DMS53 treated with DMSO at 0.1 percent for 48 hours (cell line): ENCODE data around the gene NFATC1.

Source experiments
- DNase-seq: peaks from one replicate; lab custom pipeline; 2025; ENCODE audit not compliant: unreplicated experiment; lab: John Stamatoyannopoulos, UW

NFATC1 gene

DNA sequence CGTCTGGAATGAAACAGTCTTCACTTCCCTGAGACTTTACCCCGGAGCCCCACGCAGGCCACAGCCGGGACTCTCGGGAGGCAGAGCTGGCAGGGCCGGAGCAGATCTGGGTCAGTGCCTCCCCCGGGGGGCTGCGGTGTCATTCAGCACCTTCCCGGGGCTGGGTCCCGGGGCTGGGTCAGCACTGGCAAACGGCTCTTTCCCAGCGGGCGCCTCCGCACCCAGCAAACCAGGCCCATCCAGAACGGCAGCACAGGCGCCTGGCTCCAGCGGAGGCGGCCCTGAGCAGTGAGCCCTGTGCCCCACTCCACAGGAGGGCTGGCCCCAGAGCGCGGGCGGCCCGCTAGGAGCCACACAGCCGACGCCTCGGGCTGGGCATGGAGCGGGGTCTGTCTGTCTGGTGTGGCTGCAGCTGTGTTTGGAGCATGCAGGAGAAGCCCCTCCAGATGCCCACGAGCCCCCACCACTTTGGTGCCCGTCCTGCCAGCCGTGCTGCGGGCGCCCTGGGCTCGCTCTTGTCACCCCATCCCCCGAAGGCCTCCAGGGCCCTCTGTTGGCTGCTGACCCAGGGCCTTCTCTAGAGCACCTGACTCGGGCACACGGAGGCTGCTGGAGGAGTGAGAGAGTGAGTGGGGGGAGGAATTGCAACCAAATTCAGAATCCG lies 151.8 kb downstream of the NFATC1 start:
- DNase-seq, result no peak

GRCh38 chr18:79548077-79548450 lies 152.3 kb downstream of the NFATC1 start:
- DNase-seq, result no peak

GRCh38 chr18:79548621-79548985 lies 152.9 kb downstream of the NFATC1 start:
- no peak for DNase-seq

DNA sequence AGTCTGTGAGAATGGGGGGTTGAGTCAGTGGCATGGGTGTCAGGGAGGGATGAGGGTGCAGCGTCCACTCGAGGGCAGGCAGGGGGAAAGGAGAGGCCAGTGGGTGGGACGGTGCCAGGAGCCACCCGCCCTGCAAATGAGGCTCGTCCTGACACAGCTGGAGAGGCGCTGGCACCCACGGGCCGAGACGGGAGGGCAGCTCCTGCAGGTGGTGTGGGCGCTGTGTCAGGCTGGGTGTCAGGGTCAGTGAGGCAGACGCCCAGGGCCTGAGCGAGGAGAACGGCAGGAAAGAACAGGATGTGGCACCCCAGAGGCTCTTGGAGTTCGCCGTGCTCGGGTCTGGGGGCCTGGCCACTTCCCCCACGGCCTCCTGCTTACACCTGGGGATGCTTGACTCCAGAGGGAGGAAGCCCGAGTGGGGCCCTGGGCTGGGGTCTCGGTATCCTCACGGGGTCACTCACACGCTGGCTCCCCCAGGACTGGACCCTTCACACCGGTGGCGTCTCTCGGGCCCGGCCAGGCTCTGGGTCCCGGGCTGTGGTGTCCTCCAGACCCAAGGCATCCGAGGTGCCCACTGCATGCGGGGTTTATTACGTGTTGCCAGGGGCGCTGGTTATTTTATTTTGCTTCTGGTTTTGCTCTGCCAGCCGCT lies 153.4 kb downstream of the NFATC1 start:
- no peak for DNase-seq

- DNase-seq, result no peak
These were observed 153.9 kb downstream of the NFATC1 start for GRCh38 chr18:79549638-79550000.

- DNase-seq, result no peak
These were observed 156.5 kb downstream of the NFATC1 start for GRCh38 chr18:79552140-79552631.

DNA sequence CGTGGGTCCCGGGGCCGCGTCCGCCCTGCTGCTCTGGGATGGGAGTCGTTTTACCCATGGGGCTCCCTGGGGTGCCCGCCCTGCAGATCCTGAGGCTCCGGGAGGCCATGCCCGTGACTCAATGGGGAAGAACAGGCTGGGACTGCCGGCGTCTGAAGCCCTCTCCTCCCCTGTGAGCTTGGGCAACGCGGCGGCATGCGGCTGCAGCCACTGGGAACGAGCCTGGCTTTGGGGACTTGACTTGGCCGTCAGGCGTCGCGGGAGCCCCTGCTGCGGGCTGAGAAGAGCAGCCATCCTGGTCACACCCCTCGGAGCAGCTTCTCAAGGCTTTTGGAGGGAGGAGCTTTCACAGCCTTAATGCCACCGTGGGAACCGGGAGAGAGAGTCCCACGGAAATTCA lies 157.0 kb downstream of the NFATC1 start:
- DNase-seq, result no peak

DNA sequence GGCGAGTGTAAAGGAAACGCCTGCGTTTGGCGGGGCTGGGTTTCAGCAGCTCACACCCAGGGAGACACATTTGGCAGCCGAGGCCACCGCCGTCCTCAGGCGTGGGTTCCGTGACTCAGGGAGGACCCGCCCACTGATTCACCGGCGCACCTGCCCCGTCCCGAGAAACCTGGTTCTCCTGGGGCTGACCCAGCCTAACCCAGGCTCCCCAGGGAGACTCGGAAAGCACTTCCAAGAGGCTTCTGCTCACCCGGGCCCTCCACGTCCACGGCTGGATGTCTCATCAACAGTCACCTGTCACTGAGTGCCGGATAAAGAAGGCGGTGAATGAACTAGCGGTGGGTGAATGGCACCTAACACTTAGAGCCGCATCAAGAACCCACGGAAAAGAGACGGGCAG lies 157.4 kb downstream of the NFATC1 start:
- no peak for DNase-seq

GRCh38 chr18:79553696-79554095 lies 158.0 kb downstream of the NFATC1 start:
- DNase-seq, result no peak

- no peak for DNase-seq
These were observed 158.6 kb downstream of the NFATC1 start for GRCh38 chr18:79554321-79554720.

- no peak for DNase-seq
These were observed 159.4 kb downstream of the NFATC1 start for GRCh38 chr18:79554945-79555645.

DNA sequence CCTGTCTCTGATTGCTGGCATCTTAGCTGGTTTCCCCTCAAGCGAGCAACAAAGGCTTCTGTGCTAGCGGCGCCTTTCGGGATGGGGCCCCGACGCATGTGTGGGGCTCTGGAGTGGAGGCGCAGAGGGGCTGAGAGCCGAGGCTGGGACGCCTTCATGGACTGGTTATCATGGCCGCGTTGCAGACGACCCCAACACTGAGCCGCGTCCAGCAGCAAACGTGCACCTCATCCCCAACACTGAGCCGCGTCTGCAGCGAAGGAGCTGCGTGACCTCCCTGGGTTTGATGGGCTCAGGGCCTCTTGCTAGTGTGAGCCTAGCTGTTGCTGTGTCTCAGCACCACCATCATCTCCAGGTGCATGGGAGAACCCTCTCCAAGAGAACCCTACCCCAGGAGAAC lies 160.2 kb downstream of the NFATC1 start:
- DNase-seq, result no peak

- no peak for DNase-seq
These were observed 161.3 kb downstream of the NFATC1 start for GRCh38 chr18:79556829-79557585.

- DNase-seq, result no peak
These were observed 162.6 kb downstream of the NFATC1 start for GRCh38 chr18:79558196-79558932.

- no peak for DNase-seq
These were observed 163.2 kb downstream of the NFATC1 start for GRCh38 chr18:79558933-79559416.

DNA sequence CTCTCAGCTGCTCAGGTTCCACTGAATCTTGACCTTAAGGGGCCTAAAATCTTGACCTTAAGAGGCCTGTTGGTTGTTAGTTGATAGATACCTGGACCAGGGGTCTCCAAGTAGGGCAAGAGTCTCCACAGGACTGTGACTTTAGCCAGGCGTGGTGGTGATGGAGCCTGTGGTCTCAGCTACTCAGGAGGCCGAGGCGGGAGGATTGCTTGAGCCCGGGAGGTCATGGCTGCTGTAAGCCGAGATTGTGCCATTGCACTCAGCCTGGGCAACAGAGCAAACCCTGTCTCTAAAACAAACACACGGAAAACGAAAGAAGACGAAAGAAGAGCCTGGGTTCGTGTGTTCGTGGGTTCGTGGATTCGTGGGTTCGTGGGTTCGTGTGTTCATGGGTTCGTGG lies 163.7 kb downstream of the NFATC1 start:
- no peak for DNase-seq

DNA sequence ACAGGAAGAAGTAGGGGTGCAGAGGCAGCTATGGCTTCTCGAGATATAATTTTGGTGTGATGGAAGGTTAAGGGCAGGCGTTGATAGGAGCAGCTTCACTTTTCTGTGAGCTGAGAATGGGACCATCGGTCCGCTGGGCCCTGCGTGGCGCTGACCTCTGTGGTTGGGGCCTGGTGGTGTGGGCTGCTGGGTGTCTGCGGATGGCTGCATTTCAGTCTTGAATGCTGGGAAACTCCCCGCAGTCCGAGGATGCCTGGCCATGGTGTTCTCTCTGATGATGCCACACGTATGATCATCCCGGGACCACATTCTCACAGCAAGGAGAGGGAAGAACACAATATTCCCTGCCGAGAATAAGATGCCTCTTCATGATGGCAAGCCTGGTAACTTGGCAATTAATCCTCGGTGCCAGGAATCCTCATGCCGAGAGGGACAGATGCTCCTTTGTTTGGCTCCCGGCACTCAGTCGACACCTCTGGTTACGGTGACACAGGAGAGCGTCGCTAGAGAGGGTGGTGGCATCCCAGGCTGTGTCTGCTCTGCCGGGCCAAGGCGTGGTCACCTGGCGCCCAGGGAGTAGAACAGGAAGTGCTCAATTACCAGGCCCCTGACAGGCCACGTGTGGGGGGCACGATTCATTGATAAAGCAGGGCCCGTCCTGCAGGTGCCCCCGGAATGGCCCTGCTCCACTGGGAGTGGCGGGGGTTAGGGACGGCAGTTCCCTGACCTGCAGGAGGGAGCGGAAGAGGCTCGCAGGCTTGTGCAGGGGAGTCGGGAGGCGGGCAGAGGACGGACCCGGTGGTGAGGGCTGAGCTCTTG lies 164.5 kb downstream of the NFATC1 start:
- DNase-seq, result no peak

DNA sequence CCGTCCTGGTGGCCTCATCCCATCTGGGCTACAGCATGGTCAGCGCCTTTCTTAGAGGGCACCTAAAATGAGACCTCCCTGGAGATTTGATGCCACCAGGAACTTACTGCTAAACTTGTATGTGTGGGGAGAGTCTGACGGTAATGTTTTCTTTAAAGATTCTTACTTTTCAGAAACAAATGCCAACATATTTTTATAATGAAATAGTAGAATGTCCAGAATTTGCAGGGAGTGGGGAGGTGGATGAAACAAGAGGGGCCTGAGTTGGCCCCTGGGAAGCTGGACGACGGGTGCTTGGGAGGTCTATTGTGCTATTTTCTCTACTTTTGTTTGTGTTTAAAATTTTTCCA lies 165.1 kb downstream of the NFATC1 start:
- DNase-seq, result no peak

DNA sequence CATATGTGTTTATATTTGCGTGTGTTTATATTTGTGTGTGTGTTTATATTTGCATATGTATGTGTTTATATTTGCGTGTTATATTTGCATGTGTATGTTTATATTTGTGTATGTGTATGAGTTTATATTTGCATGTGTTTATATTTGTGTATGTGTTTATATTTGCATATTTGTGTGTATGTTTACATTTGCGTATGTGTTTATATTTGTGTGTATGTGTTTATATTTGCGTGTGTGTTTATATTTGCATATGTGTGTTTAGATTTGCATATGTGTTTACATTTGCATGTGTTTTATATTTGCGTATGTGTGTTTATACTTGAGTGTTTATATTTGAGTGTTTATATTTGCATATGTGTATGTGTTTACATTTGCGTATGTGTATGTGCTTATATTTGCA lies 168.2 kb downstream of the NFATC1 start:
- DNase-seq, result no peak

DNA sequence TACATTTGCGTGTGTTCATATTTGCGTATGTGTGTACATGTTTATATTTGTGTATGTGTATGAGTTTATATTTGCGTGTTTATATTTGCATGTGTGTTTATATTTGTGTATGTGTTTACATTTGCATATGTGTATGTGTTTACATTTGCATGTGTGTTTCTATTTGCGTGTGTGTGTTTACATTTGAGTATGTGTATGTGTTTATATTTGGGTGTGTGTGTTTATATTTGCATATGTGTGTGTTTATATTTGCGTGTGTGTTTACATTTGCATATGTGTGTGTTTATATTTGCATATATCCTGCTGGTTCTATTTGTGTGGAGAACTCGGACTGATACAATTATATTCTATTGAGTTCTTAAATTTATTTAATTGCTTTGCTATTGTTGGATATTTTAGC lies 168.7 kb downstream of the NFATC1 start:
- DNase-seq, result no peak
